Mesothelial cell of epicardium (in vitro differentiated cells): ENCODE data around the gene DENND10. TPM values are rescaled to one million over a fixed set of nuclear protein-coding genes. Genes with fewer than 3 reads are reported as not detected.

ENCODE experiments used
- DNase-seq, 2 experiments: peaks; one replicate each; pipeline ENCODE4 v3.0.0; 2021; ENCODE audit warnings: low spot score in 2 of 2; ENCODE audit not compliant: unreplicated experiment in 2 of 2
- H3K27ac Mint-ChIP-seq: 2 replicates; pipeline ENCODE4 v1.8.0; 2021; ENCODE audit warnings: mixed read lengths
- H3K27me3 Mint-ChIP-seq: 2 replicates; pipeline ENCODE4 v1.8.0; 2021; ENCODE audit warnings: low read depth, mixed read lengths
- H3K36me3 Mint-ChIP-seq: 2 replicates; pipeline ENCODE4 v1.8.0; 2021; ENCODE audit warnings: mixed read lengths
- H3K4me1 Mint-ChIP-seq: 2 replicates; pipeline ENCODE4 v1.8.0; 2021; ENCODE audit warnings: mixed read lengths
- H3K4me3 Mint-ChIP-seq: 2 replicates; pipeline ENCODE4 v1.8.0; 2021; ENCODE audit warnings: mild to moderate bottlenecking, moderate library complexity, mixed read lengths
- H3K9me3 Mint-ChIP-seq: 2 replicates; pipeline ENCODE4 v1.8.0; 2021; ENCODE audit warnings: mixed read lengths
- CTCF ChIP-seq: fragments of 200-600 bp; sonication (generic); IDR thresholded peaks from one replicate; pipeline ENCODE4 v1.5.0; 2021; ENCODE audit warnings: antibody characterized with exemption; ENCODE audit not compliant: unreplicated experiment
- total RNA-seq: library from RNA; stranded (reverse); gene quantifications from 3 replicates; pipeline ENCODE4 v1.2.1, GENCODE V29; 2021

The DENND10 gene
- total RNA-seq, 1 donor from 2014 or later = 39.6 TPM

- H3K4me1 Mint-ChIP-seq = peaks cover 2% of the 10 kb centered on the region
- DNase-seq = no peak
- no peaks in the 10 kb centered on the region for H3K9me3 Mint-ChIP-seq
- no peak for TF ChIP-seq CTCF
- H3K36me3 Mint-ChIP-seq = peaks cover 24% of the 10 kb centered on the region
- no peak overlapping the region for H3K27ac Mint-ChIP-seq
- H3K4me3 Mint-ChIP-seq = no peak overlapping the region
- H3K27me3 Mint-ChIP-seq = no peaks in the 10 kb centered on the region
Observed at GRCh38 chr10:119120413-119120867, 16.5 kb downstream of the DENND10 start.

GRCh38 chr10:119120875-119121274 lies 17.0 kb downstream of the DENND10 start:
- no peak overlapping the region for H3K27ac Mint-ChIP-seq
- no peaks in the 10 kb centered on the region for H3K27me3 Mint-ChIP-seq
- peaks cover 26% of the 10 kb centered on the region for H3K36me3 Mint-ChIP-seq
- no peak overlapping the region for H3K4me3 Mint-ChIP-seq
- no peak for TF ChIP-seq CTCF
- H3K4me1 Mint-ChIP-seq = peaks cover 2% of the 10 kb centered on the region
- H3K9me3 Mint-ChIP-seq = peaks cover 2% of the 10 kb centered on the region
- DNase-seq = no peak

- Mint-ChIP-seq H3K4me3 (no peak overlapping the region), H3K4me1 (no peaks in the 10 kb centered on the region), H3K27ac (no peak overlapping the region), H3K9me3 (peaks cover 4% of the 10 kb centered on the region), H3K27me3 (no peaks in the 10 kb centered on the region), H3K36me3 (peaks cover 39% of the 10 kb centered on the region)
- no peak for DNase-seq
- no peak for TF ChIP-seq CTCF
Observed at GRCh38 chr10:119125942-119126341, 22.0 kb downstream of the DENND10 start.

GRCh38 chr10:119129721-119130120 lies 25.8 kb downstream of the DENND10 start:
- Mint-ChIP-seq H3K9me3 (peaks cover 4% of the 10 kb centered on the region), H3K36me3 (peaks cover 55% of the 10 kb centered on the region), H3K4me3 (no peak overlapping the region), H3K27ac (no peak overlapping the region), H3K4me1 (no peaks in the 10 kb centered on the region), H3K27me3 (no peaks in the 10 kb centered on the region)
- no peak for DNase-seq
- no peak for TF ChIP-seq CTCF

GRCh38 chr10:119131512-119132240 lies 27.8 kb downstream of the DENND10 start:
- Mint-ChIP-seq H3K36me3 (peaks cover 51% of the 10 kb centered on the region), H3K27me3 (no peaks in the 10 kb centered on the region), H3K9me3 (no peaks in the 10 kb centered on the region), H3K4me1 (no peaks in the 10 kb centered on the region), H3K4me3 (no peak overlapping the region), H3K27ac (peak overlapping the region; percentile 7)
- DNase-seq = no peak
- no peak for TF ChIP-seq CTCF
